ENCODE results near the gene MUTYH. TPM values are rescaled to one million over a fixed set of nuclear protein-coding genes. Genes with fewer than 3 reads are reported as not detected.
A peak's percentile ranks its signal among the peaks of the same experiment; 100 is the strongest.
"Not testable (repeated sequence)": the region's sequence is repeated elsewhere in the genome, so short reads cannot be mapped to it uniquely, and the experiment has no call there.

The MUTYH gene
- total RNA-seq, 2 donors from 2014 or later, result 51.9 to 67.9 TPM

DNA sequence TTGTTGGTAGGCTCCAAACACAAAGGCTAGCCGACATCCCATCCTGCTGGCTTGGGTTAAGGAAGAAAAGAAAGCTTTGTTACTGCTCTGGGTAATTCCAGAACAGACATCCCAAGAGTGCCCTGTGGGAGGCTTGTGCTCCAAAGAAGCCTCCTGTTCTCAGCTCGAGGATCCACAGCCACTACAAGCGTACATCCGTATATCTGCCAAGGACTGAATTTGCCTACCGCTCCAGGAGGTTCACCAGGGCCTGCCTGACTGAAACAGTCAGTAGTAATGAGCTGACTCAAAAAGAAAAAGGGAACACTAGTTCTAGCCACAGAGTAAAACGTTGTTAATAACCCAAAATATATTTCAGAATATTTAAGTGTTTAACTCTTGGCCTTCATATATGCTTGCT is 24.8 kb upstream of the MUTYH start:
- peaks cover 2% of the 10 kb centered on the region for H3K4me1 Mint-ChIP-seq (ENCODE audit: low read depth)
- H3K27ac Mint-ChIP-seq, result no peak overlapping the region
- ATAC-seq (replicated peaks in 1 of 2) (no peak), DNase-seq (no peak)
- no peaks in the 10 kb centered on the region for H3K9me3 Mint-ChIP-seq
- H3K4me3 Mint-ChIP-seq, result no peak overlapping the region
- no peaks in the 10 kb centered on the region for H3K36me3 Mint-ChIP-seq (ENCODE audit: insufficient read depth in 2 of 2)
- no peaks in the 10 kb centered on the region for H3K27me3 Mint-ChIP-seq (ENCODE audit: low read depth)

- Mint-ChIP-seq H3K27me3 (ENCODE audit: low read depth) (no peaks in the 10 kb centered on the region), H3K9me3 (no peaks in the 10 kb centered on the region), H3K4me3 (no peak overlapping the region), H3K27ac (no peak overlapping the region), H3K36me3 (ENCODE audit: insufficient read depth in 2 of 2) (no peaks in the 10 kb centered on the region), H3K4me1 (ENCODE audit: low read depth) (peaks cover 6% of the 10 kb centered on the region)
- ATAC-seq (replicated peaks in 1 of 2), result no peak
- no peak for DNase-seq
These were observed 24.1 kb upstream of the MUTYH start for GRCh38 chr1:45364294-45364693.

DNA sequence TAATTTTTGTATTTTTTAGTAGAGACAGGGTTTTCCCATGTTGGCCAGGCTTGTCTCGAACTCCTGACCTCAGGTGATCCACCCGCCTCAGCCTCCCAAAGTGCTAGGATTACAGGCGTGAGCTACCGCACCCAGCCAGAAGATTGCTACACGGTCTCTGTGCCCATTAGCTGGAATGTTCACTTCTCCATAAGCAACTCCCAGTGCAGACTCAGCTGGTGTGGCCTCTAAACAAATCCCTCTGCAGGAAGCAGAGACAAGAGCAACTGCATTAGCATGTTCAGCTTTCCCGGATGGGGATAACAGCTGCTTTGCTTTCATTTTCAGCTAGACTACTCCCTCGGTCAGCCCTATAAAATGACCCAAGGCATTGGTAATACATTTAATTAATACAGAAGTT is 20.7 kb upstream of the MUTYH start:
- not testable (repeated sequence) for H3K4me1 Mint-ChIP-seq (ENCODE audit: low read depth); H3K27ac Mint-ChIP-seq; H3K27me3 Mint-ChIP-seq (ENCODE audit: low read depth); H3K4me3 Mint-ChIP-seq; DNase-seq; H3K9me3 Mint-ChIP-seq; ATAC-seq (replicated peaks in 1 of 2); H3K36me3 Mint-ChIP-seq (ENCODE audit: insufficient read depth in 2 of 2)

DNA sequence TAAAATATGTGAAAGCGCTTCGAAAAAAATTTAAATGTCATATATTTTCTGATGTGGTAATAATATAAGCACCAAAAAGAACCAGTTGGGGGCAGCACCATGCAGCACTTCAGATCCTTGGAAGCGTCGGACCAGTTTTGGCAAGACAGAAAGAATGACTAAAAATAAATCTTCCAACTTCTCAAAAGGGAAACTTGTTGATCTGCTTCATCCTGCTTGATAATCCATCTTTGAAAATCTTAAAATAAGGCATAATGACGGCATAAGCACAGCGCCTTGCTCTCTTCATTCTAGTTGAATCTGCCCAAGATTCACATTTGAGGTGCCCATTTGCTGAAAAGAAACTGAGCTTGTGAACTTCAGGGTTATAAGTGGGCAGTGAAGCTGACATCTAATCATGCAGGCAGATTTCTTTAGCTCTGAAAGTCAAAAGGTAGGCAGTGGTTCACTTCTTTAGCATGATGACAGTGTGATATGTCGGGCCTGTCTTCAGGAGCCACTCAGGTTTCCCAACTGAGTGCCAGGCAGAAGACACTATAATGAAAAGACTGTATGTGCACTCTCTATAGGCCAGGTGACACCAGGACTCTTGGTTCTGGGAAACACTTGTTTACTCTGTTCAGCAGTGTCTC is 19.8 kb upstream of the MUTYH start:
- no peaks in the 10 kb centered on the region for H3K36me3 Mint-ChIP-seq (ENCODE audit: insufficient read depth in 2 of 2)
- H3K27ac Mint-ChIP-seq, result no peak overlapping the region
- ATAC-seq (replicated peaks in 1 of 2), result peak; percentile 60 to 64
- DNase-seq, result peak; percentile 54 to 61
- H3K4me3 Mint-ChIP-seq, result peak overlapping the region; percentile 15
- peaks cover 6% of the 10 kb centered on the region for H3K4me1 Mint-ChIP-seq (ENCODE audit: low read depth)
- no peaks in the 10 kb centered on the region for H3K9me3 Mint-ChIP-seq
- no peaks in the 10 kb centered on the region for H3K27me3 Mint-ChIP-seq (ENCODE audit: low read depth)

DNA sequence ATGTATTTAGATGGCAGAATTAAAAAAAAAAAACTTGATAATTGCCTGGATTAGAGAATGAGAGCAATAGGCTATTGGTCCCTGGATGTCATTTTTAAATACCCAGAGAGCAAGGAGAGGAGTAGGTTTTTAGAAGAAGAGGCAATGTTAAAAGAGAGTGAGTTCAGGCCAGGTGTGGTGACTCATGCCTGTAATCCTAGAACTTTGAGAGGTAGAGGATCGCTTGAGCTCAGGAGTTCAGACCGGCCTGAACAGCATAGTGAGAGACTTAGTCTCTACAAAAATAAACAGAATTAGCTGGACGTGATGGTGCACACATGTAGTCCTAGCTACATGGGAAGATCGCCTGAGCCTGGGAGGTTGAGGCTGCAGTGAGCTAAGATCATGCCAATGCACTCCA is 15.9 kb upstream of the MUTYH start:
- no peaks in the 10 kb centered on the region for H3K9me3 Mint-ChIP-seq
- no peak overlapping the region for H3K27ac Mint-ChIP-seq
- H3K4me3 Mint-ChIP-seq, result no peak overlapping the region
- H3K4me1 Mint-ChIP-seq (ENCODE audit: low read depth), result peaks cover 6% of the 10 kb centered on the region
- no peak for ATAC-seq (replicated peaks in 1 of 2)
- no peaks in the 10 kb centered on the region for H3K36me3 Mint-ChIP-seq (ENCODE audit: insufficient read depth in 2 of 2)
- H3K27me3 Mint-ChIP-seq (ENCODE audit: low read depth), result no peaks in the 10 kb centered on the region
- no peak for DNase-seq

DNA sequence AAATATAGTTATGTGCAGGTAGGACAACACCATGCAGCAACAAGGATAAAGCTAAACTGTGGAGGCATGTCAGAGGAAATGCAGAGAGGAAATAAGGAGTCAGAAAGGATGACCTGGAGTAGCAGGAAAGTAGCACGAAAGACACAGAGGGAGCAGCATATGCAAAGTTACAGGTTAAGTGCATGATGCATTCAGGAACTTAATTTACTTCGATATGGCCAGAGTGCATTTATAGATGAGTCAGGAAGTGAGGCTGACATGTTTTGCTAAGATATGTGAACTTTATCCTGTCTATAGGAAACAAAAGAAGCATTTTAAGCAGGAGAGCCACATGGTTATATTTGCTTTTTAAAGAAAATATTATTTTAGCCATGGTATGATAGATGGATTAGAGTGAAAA is 15.4 kb upstream of the MUTYH start:
- DNase-seq (no peak), ATAC-seq (replicated peaks in 1 of 2) (no peak)
- no peaks in the 10 kb centered on the region for H3K9me3 Mint-ChIP-seq
- no peak overlapping the region for H3K27ac Mint-ChIP-seq
- H3K36me3 Mint-ChIP-seq (ENCODE audit: insufficient read depth in 2 of 2), result no peaks in the 10 kb centered on the region
- H3K4me3 Mint-ChIP-seq, result no peak overlapping the region
- H3K4me1 Mint-ChIP-seq (ENCODE audit: low read depth), result peaks cover 6% of the 10 kb centered on the region
- no peaks in the 10 kb centered on the region for H3K27me3 Mint-ChIP-seq (ENCODE audit: low read depth)

GRCh38 chr1:45354838-45355237 is 14.6 kb upstream of the MUTYH start:
- no peak for ATAC-seq (replicated peaks in 1 of 2)
- no peak for DNase-seq
- Mint-ChIP-seq H3K27me3 (ENCODE audit: low read depth) (no peaks in the 10 kb centered on the region), H3K36me3 (ENCODE audit: insufficient read depth in 2 of 2) (no peaks in the 10 kb centered on the region), H3K27ac (no peak overlapping the region), H3K4me3 (no peak overlapping the region), H3K4me1 (ENCODE audit: low read depth) (peaks cover 6% of the 10 kb centered on the region), H3K9me3 (no peaks in the 10 kb centered on the region)

DNA sequence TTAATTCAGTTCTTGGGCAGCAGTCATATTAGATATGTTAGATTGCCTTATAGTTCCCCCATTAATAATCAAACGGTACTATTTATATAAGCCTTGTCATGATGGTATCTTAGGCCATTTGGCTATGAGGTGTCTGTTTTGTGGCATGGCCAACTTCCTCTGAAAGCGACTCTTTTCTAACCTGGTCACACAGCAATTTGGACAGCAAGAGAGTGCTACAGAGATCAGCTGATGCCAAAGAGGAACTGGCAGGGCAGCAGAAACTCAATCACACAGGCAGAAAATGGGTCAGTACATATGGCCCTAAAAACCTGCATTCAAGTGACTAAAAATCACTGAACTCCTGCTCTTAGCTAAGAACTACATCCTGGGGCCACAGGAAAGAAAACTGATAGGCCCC is 13.4 kb upstream of the MUTYH start:
- H3K4me1 Mint-ChIP-seq (ENCODE audit: low read depth), result peaks cover 15% of the 10 kb centered on the region
- H3K27ac Mint-ChIP-seq, result no peak overlapping the region

DNA sequence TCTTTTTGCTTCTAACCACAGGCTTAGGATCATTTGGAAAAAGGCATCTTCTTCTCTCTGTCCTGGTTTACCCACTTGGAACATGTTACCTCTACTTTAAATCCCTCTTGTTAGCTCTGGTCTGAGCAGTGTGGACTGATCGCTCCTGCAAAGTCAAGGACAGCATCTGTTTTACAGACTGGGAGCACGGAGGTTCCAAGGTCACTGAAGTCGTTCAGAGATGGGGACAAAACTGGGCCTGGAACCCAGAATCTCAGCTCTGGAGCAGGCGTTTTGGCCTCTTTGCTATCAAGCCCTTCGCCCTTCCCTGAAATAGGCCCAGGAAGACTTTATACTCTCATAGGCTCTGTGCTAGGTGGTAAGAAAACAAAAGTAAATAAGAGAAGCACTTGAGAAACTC is 11.3 kb upstream of the MUTYH start:
- peaks cover 0 to 1% of the 10 kb centered on the region in 2 donors for H3K36me3 Mint-ChIP-seq (ENCODE audit: insufficient read depth in 2 of 2)
- H3K9me3 Mint-ChIP-seq, result no peaks in the 10 kb centered on the region
- no peak for ATAC-seq (replicated peaks in 1 of 2)
- H3K27ac Mint-ChIP-seq, result no peak overlapping the region
- peaks cover 15% of the 10 kb centered on the region for H3K4me1 Mint-ChIP-seq (ENCODE audit: low read depth)
- H3K27me3 Mint-ChIP-seq (ENCODE audit: low read depth), result no peaks in the 10 kb centered on the region
- no peak for DNase-seq
- no peak overlapping the region for H3K4me3 Mint-ChIP-seq

More for the DNA sequence above, 13.4 kb upstream of the MUTYH start:
- Mint-ChIP-seq H3K27me3 (ENCODE audit: low read depth) (no peaks in the 10 kb centered on the region), H3K4me3 (no peak overlapping the region), H3K36me3 (ENCODE audit: insufficient read depth in 2 of 2) (no peaks in the 10 kb centered on the region), H3K9me3 (no peaks in the 10 kb centered on the region)
- no peak for DNase-seq
- no peak for ATAC-seq (replicated peaks in 1 of 2)

GRCh38 chr1:45348966-45349677 is 8.9 kb upstream of the MUTYH start:
- DNase-seq, result no peak
- Mint-ChIP-seq H3K4me1 (ENCODE audit: low read depth) (peaks cover 15% of the 10 kb centered on the region), H3K4me3 (no peak overlapping the region), H3K36me3 (ENCODE audit: insufficient read depth in 2 of 2) (peaks cover 0 to 4% of the 10 kb centered on the region in 2 donors), H3K9me3 (no peaks in the 10 kb centered on the region), H3K27me3 (ENCODE audit: low read depth) (no peaks in the 10 kb centered on the region), H3K27ac (peak overlapping the region; percentile 43)
- ATAC-seq (replicated peaks in 1 of 2), result peak in 1 of 2 donors; percentile 43

DNA sequence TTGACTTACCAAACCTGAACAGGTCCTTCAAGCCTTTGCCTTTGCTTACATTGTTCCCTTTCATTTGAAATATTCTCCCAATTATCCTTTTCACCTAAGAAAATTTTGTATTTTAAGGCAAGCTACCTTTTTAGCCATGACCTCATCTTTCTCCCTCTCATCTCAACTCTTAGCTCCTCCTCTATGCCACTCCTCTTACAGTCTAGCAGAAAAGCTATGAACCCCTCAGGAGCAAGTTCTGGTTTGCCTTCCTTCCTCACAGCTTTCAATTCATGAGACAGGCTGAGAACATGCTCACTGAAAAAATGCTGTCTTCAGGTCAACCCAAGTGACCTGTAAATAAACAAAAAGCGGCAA is 8.3 kb upstream of the MUTYH start:
- Mint-ChIP-seq H3K36me3 (ENCODE audit: insufficient read depth in 2 of 2) (peaks cover 0 to 4% of the 10 kb centered on the region in 2 donors), H3K27me3 (ENCODE audit: low read depth) (no peaks in the 10 kb centered on the region), H3K27ac (no peak overlapping the region)

DNA sequence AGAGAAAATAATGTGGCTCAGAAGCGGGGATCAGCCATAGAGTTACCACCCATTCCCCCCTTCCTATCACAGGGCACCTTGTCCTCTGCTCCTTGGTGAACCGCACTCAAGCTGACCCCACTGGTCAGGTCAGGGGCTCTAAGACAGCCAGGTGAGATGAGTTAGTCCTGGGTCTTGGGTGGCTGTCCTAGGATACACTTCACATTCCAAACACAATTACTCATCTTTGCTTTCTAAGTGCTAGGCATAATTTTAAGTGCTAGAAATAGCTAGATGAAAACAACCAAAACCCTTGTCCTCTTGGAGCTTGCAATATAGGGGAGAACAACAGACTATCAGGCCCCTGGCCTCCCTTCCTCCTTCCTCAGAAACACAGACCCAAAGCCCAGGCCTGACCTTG is 7.8 kb upstream of the MUTYH start:
- Mint-ChIP-seq H3K27ac (no peak overlapping the region), H3K27me3 (ENCODE audit: low read depth) (no peaks in the 10 kb centered on the region), H3K4me1 (ENCODE audit: low read depth) (peaks cover 15% of the 10 kb centered on the region), H3K4me3 (no peak overlapping the region), H3K36me3 (ENCODE audit: insufficient read depth in 2 of 2) (peaks cover 0 to 5% of the 10 kb centered on the region in 2 donors), H3K9me3 (no peaks in the 10 kb centered on the region)
- ATAC-seq (replicated peaks in 1 of 2) (no peak), DNase-seq (no peak)

More for the DNA sequence above, 8.3 kb upstream of the MUTYH start:
- peaks cover 15% of the 10 kb centered on the region for H3K4me1 Mint-ChIP-seq (ENCODE audit: low read depth)
- H3K4me3 Mint-ChIP-seq, result no peak overlapping the region
- DNase-seq (no peak), ATAC-seq (replicated peaks in 1 of 2) (no peak)
- H3K9me3 Mint-ChIP-seq, result no peaks in the 10 kb centered on the region

DNA sequence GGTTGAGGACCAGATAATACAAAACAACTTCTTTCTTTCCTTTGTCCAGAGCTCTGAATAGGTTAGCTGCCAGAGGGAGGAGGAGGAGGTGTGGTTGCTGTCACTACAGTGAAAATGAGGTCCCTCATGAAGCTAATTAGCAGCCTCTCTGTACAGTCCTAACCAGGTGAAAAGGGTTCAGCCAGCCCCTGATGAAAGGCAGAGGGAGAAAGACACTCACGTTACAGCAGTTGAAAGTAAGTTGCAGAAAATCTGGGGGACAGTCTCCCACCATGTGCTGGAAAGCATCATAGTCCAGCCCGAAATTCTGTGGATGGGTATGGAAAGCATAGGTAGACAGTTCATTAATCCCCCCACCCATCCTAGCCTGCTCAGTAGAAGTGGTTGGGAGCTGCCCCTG is 6.2 kb upstream of the MUTYH start:
- H3K4me3 Mint-ChIP-seq, result no peak overlapping the region
- H3K27ac Mint-ChIP-seq, result no peak overlapping the region
- DNase-seq (no peak), ATAC-seq (replicated peaks in 1 of 2) (no peak)
- H3K9me3 Mint-ChIP-seq, result no peaks in the 10 kb centered on the region
- peaks cover 6 to 8% of the 10 kb centered on the region in 2 donors for H3K36me3 Mint-ChIP-seq (ENCODE audit: insufficient read depth in 2 of 2)
- peaks cover 28% of the 10 kb centered on the region for H3K4me1 Mint-ChIP-seq (ENCODE audit: low read depth)
- H3K27me3 Mint-ChIP-seq (ENCODE audit: low read depth), result no peaks in the 10 kb centered on the region

DNA sequence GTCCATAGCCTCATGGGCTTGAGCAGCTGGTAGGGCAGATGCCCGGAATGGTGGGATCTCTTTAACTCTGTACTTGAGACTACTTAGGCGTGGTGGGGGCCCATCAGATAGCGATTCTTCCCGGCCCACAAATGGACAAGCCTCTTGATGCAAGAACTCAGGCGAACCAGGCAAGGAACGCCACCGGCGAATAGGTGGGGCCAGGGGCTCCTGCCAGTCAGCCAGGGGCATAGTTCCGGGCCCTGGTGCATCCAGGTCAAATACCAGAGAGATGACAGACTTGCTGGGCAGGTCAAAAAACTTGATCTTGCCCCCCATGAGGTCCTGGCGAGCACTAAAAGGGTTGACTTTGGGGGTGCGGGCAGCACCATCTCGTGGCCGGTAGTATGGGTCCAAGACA is 4.8 kb upstream of the MUTYH start:
- peaks cover 34% of the 10 kb centered on the region for H3K4me1 Mint-ChIP-seq (ENCODE audit: low read depth)
- H3K4me3 Mint-ChIP-seq, result no peak overlapping the region
- ATAC-seq (replicated peaks in 1 of 2), result no peak
- H3K9me3 Mint-ChIP-seq, result no peaks in the 10 kb centered on the region
- no peaks in the 10 kb centered on the region for H3K27me3 Mint-ChIP-seq (ENCODE audit: low read depth)
- peaks cover 9 to 14% of the 10 kb centered on the region in 2 donors for H3K36me3 Mint-ChIP-seq (ENCODE audit: insufficient read depth in 2 of 2)
- no peak for DNase-seq
- peak overlapping the region; percentile 38 for H3K27ac Mint-ChIP-seq

Measured in activated T-cell treated with anti-CD3 and anti-CD28 coated beads, Interleukin-2, amount 50 U/mL, for 72 hours (primary cell).